Thyroid gland (tissue), 4 donors: ENCODE results near the gene GTSE1.

Experiments
- POLR2A ChIP-seq, 2 donors: fragments of 450-650 bp; IDR thresholded peaks; one replicate each; pipeline ENCODE4 v1.6.1; 2017; ENCODE audit warnings: antibody characterized with exemption in 2 of 2, mild to moderate bottlenecking in 2 of 2, moderate library complexity in 1 of 2
- TF ChIP-seq, protein P1 (sequence below), 6 experiments: fragments of 200-600 bp in 3 of 6; fragments of 450-650 bp in 3 of 6; sonication (generic) in 3 of 6; IDR thresholded peaks; one replicate each; pipeline ENCODE4 v1.5.1; 2016 to 2019; ENCODE audit warnings: antibody characterized with exemption in 6 of 6, mild to moderate bottlenecking in 2 of 6, inconsistent platforms in 1 of 6, moderate library complexity in 1 of 6

DNA sequence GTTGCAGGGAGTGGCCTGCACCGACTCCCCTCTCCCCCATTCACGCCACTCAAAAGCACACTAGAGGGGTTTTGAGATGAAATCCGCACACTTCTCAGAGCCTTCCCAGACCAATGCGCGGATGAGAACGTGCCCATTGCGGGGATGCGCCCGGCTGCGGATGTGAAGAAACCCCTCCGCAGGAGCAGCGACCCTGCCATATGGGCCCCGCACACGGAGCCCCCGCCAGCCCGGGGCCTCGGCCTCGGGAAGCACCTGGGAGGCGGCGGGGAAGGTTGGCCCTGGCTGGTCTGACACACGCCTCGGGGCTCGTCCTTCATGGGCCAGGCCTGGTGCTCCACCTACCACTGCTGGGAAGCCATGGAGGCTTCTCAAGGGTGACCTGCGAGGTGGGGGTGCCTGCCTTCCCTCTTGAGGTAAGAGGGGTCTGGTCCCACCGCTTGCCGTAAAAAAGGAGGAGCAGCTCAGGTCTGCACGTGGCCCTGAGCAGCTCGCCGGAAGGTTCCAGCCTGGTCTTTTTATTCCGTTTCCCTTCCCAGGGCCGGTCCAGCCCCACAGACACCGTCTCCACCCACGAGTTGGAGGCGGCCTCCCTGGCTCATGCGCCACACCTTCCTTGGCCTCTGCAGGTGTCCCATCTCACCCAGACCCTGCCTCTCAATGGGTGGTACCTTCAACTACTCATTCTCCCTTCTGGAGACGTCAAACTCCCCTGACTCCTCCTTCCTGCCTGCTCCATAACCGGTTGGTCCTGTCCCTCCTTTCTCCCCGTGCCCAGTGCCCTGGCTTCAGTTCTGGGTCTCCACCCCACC is 78.2 kb downstream of the GTSE1 start:
- TF ChIP-seq, protein P1, sequence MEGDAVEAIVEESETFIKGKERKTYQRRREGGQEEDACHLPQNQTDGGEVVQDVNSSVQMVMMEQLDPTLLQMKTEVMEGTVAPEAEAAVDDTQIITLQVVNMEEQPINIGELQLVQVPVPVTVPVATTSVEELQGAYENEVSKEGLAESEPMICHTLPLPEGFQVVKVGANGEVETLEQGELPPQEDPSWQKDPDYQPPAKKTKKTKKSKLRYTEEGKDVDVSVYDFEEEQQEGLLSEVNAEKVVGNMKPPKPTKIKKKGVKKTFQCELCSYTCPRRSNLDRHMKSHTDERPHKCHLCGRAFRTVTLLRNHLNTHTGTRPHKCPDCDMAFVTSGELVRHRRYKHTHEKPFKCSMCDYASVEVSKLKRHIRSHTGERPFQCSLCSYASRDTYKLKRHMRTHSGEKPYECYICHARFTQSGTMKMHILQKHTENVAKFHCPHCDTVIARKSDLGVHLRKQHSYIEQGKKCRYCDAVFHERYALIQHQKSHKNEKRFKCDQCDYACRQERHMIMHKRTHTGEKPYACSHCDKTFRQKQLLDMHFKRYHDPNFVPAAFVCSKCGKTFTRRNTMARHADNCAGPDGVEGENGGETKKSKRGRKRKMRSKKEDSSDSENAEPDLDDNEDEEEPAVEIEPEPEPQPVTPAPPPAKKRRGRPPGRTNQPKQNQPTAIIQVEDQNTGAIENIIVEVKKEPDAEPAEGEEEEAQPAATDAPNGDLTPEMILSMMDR (IDR thresholded peaks at IDR 0.05), result no peak
- TF ChIP-seq POLR2A (IDR thresholded peaks at IDR 0.05), result no peak
